ENCODE measurements around the gene TTC39C.

- TF ChIP-seq, protein P1, sequence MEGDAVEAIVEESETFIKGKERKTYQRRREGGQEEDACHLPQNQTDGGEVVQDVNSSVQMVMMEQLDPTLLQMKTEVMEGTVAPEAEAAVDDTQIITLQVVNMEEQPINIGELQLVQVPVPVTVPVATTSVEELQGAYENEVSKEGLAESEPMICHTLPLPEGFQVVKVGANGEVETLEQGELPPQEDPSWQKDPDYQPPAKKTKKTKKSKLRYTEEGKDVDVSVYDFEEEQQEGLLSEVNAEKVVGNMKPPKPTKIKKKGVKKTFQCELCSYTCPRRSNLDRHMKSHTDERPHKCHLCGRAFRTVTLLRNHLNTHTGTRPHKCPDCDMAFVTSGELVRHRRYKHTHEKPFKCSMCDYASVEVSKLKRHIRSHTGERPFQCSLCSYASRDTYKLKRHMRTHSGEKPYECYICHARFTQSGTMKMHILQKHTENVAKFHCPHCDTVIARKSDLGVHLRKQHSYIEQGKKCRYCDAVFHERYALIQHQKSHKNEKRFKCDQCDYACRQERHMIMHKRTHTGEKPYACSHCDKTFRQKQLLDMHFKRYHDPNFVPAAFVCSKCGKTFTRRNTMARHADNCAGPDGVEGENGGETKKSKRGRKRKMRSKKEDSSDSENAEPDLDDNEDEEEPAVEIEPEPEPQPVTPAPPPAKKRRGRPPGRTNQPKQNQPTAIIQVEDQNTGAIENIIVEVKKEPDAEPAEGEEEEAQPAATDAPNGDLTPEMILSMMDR (IDR thresholded peaks at IDR 0.05), result no peak
- no peak for TF ChIP-seq POLR2A (IDR thresholded peaks at IDR 0.05)
Observed at GRCh38 chr18:24054130-24054529, 39.6 kb downstream of the TTC39C start.
